NCI-H1436 (cell line): ENCODE measurements around the gene OR6N1.

Experiments used
- DNase-seq: peaks from one replicate; lab custom pipeline; 2025; lab: John Stamatoyannopoulos, UW

The OR6N1 gene, protein sequence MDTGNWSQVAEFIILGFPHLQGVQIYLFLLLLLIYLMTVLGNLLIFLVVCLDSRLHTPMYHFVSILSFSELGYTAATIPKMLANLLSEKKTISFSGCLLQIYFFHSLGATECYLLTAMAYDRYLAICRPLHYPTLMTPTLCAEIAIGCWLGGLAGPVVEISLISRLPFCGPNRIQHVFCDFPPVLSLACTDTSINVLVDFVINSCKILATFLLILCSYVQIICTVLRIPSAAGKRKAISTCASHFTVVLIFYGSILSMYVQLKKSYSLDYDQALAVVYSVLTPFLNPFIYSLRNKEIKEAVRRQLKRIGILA

DNA sequence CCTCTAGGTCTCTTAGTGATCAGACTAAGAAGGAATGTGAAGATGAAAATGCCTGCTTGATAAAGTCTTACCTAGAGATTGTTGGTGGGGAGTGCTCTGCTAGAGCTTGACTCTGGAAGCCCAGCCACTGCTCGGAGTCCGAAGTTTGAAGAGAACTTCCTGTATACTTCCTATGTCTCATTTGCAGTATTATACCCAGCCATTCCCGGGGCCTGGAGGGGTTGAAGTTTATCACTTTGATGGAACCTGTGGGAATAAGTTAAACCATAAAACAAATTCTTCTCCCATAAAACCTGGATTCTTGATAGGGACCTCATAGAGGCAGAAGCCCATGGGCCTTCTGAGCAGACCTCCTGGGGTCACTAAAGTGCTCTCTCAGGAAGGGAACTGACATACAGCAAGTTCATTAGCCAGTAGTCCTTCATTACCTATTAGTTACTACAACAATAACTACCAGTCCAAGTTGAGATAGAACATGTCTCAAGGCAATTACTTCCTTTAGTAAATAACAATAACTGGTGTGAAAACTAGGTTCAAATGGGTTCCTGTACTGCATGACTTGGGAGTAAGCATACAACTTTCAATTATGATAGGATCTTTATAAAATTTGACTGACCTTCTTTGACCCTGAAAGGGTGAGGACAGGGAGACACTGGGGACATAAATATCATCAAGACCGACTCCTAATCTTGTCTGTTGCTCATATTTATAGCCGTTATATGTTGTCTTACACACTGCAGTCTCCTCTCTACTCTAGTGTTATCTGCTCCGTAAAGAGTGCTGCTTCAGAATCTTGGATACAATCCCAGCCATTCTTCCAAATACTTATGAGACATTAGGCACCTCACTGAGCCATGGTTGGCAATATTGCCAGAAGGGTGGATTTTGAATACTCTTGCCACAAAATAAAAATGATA is at the start of gene OR6N1:
Gene OR6N1, minus strand, starts transcription at position 246 of the 917 bp plus-strand sequence. CDS start 5,513 bp downstream, outside the sequence.
- DNase-seq = no peak

DNA sequence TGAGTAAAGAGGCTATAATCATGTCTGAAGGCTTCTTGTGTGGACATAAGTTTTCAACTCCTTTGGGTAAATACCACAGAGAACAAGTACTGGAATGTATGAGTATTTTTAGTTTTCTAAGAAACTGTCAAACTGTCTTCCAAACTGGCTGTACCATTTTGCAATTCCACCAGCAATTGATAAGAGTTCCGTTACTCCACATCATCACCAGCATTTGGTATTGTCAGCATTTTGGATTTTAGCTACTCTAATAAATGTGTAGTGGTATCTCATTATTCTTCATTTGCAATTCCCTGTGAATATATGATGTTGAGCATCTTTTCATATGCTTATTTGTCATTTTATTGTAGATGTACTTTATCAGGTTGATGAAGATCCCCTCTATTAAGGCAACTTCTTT is 49.7 kb upstream of the OR6N1 start:
- no peak for DNase-seq

DNA sequence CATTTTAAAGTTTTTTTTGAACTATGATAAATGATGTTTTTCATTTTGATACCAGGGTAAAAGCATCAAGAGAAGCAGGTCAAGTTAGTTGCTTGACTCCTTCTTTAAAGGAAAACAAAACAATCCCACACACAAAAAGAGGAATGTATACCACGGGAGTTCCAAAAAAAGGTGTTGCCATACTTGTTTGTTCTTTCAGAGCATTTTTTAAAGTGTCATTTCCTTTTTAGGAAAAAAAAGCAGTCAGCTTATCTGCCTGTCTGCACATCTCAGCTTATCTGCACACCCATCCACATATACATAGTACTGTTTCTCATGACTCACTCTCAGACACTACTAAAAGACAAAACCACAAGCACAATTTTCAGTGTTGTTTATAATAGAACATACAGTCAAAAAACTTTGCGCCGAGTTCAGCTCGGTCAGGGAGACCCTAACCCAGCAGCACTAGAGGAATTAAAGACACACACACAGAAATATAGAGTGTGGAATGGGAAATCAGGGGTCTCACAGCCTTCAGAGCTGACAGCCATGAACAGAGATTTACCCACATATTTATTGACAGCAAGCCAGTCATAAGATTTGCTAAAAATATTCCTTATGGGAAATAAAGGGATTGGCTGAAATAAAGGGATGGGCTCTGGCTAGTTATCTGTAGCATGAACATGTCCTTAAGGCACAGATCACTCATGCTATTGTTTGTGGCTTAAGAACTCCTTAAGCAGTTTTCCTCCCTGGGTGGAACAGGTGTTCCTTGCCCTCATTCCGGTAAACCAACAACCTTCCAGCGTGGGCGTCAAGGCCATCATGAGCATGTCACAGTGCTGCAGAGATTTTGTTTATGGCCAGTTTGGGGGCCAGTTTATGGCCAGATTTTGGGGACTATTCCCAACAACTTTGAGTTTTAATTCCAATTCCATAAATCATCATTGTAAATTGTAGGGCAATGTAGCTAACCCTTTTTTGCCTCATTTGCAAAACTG is 47.8 kb upstream of the OR6N1 start:
- DNase-seq = no peak

DNA sequence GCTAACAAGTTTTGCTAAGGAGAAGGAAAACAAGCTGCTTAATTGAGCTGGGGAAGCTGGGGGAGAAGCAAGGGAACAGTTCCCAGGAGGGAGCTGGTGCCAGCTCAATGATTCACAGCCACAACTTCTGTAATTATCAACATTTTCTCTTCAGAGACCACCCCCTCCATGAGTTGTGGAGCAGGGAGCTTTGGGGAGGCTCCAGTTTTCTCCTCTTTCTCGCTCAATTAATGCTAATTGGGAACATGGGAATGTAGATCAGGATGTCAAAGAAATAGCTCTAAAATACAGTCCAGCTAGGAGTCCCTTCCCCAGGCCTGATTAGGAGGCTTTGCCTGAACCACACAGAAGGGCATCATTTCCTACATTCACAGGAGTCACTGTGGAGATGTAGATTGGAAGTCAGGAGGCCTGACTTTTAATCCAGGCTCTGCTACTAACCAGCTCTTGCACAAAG is 47.0 kb upstream of the OR6N1 start:
- DNase-seq = no peak

DNA sequence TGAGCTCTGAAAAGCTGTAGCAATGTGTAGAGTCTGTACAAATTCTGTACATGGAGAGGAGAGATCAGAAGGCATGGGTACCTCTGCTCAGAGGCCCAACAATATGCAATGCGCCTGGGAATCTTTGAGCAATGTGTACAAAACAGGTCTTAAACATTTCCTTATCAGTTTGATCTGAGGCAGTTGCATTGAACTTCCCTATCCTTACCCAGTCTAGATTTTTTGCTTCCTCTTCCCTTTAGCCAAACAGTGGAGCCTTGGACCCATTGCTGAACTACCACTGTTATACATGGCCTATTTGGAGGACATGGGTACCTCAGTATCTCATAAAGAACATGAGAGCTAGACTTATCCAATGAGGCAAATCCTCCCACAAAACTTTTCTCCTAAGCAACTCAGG is 46.6 kb upstream of the OR6N1 start:
- DNase-seq = no peak

DNA sequence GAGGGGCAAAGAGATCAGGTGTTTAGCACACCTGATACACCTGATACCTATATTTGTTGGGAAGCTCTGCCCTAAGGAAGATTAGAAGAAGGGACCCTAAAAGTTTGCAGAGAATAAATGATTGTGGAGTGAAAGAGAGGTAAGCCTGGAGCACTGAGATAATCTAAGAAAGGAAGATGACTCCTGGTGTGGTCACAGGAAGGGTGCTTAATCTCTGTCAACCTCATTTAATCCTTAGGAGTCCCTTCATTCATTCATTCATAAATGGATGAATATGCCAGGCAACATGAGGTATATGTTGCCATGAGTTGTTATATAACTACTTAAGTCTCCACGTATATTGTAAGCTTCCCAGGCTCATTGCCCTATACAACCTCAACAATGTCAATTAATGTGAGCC is 43.0 kb upstream of the OR6N1 start:
- no peak for DNase-seq

DNA sequence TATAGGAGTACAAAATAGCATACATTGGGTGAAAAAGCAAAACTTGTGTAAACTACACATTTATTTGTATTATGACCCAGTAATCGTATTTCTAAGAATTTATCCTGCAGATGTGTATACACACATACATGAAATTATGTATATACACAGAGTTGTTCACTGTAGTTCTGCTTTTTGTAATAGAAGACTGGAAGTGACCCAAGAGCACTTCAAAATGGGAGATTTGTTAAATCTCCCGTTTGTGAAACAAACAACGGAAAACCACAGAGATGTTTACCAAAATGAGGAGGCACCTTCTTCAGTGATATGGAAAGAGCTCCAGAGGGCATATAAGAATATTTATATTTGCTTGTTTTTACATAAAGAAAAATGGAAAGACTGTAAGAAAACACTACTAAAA is 41.2 kb upstream of the OR6N1 start:
- no peak for DNase-seq

DNA sequence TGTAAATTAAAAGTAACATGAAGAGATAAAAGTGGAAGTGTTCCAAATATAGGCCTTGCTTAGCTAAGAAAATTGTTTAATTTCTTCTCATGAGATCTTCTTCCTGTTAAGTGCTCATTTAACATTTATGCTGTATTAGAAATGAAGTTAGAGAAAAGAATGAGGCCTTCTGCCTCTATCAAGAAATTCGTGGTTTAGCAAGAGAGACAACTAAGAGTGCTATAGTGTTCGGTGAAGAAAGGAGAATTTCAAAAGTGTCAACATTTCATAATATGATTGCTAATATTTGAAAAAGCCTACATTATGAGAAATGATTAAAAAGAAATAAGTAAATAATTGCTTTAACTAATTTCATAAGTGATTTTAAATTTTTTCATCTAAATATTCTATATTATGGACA is 40.3 kb upstream of the OR6N1 start:
- no peak for DNase-seq

DNA sequence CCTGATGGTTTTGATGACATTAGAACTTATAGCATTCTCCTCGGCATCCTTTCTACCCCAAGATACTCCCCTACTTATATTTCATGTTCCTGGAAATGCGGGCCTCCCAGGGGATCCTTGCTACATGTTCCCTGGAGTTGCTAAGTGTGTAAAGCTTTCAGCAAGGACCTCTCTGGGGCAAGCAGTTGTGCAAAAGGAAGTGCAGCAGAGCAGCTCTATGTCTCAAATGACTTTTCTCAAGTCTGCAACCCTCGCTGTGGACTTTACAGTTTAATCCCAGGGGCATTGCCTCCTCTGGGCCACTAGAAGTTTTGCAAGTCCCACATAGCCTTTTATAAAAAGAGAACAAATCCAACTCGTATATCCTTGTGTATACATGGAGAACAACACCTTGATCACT is 38.3 kb upstream of the OR6N1 start:
- DNase-seq = no peak

DNA sequence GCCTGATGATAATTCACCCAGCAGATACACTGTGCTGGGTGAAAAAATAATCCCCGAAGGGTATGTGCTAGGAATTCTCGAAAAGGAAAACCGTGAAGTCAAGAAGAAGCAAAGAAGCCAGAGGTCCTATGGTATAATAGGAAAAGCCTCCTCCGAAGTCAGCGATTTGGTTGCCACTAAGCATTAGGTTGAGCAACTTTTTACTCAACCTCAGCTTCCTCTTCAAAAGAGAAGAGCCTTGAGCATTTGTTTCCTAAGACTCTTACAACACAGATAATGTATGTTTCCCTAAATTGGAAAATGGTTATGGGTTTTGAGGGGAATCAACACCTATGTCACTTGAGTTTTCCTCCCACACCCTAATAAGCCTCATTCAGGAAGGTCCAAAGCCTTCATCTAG is 37.9 kb upstream of the OR6N1 start:
- DNase-seq = no peak

DNA sequence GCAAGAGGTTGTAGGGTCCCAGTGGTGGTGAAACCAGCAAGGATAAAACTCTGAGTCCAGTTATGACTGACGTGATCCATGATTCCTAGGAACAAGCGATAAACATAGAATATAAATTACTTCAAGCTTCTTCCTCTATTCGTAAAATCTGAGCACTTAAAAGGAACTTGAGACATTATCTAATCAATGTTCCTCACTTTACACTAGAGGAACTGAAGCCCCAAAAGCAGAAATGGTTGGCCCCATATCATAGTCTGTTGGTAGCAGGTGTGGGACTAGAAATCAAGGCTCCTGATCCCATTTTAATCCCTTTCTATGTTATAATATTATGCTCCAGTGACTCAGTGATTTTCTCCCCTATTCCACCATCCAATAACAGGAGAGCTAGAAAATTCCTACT is 37.3 kb upstream of the OR6N1 start:
- no peak for DNase-seq

DNA sequence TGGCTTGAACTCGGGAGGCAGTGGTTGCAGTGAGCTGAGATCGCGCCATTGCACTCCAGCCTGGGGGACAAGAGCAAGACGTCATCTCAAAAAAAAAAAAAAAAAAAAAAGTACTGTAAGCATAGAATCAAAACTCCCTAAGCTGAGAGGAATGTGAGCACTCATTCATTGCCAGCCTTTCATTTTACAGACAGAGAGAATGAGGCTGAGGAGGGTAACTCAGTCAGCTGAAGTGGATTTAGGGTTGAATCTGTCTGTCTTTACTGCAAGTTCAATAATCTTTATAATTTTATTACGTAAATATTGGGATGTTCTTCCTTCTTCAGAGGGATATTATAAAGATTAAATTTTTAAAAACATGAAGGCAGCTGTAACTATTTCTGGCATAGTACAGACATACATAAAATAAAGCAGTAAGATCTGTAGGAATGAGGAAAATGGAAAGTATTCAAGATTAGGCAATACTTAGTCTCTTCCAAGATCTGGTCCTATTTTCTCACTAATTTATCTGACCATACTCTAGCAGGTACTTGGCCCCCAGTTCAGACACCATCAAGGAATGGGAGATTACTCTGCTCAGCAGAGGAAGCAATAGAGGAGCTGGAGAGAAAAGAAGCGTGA is 35.0 kb upstream of the OR6N1 start:
- DNase-seq = no peak

DNA sequence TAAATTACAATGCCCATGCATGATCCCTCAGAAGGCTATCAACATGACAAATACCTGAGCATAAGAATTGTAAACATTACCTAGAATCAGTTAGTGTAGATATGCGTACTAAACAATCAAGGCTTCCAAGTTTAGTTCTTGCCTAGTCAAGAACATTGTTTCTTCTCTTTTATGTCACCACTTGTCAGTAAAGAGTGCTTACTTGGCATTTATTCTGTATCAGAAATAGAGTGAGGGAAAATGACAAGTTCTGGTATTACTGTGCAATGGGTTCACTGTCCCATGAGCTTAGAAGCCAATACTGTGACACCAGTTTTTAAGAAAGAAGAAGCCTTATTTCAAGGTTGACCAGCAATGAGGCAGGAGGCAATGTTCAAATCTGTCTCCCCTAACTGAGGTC is 31.7 kb upstream of the OR6N1 start:
- no peak for DNase-seq

DNA sequence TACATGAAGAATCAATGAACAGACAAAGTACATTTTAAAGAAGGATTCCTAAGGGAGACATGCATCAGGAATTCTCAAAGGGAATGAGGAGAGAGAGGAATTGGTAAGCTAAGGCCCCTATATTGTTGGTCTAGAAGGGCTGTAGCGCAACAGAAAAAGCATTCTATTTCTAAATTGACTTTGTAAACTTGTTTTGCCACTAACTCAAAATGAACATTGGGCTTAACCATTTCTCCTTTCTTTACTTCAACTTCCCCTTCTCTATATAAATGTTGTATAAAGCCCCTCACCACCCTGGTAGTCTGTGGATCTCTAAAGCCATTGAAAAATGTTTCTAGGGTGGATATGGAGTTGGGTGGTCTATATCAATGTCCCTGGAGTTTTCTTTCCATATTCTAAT is 29.4 kb upstream of the OR6N1 start:
- DNase-seq = no peak

DNA sequence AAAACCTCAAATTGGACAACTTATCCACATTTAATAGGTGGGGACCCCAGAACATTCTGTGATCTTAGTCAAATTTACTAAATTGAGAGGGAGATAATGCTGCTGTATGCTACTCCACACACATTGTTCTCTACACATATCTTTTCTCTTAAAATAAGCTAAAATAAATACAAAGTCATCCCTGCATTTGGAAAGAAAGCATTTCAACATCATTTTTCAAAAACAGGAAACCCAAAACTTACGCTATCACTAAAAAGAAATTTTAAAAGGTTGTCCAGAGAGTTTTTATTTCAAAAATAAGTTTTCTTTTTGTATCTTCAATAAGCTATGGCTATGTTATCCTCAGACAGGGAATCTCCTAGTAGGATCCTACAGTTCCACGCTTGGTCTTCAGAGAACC is 28.5 kb upstream of the OR6N1 start:
- no peak for DNase-seq

DNA sequence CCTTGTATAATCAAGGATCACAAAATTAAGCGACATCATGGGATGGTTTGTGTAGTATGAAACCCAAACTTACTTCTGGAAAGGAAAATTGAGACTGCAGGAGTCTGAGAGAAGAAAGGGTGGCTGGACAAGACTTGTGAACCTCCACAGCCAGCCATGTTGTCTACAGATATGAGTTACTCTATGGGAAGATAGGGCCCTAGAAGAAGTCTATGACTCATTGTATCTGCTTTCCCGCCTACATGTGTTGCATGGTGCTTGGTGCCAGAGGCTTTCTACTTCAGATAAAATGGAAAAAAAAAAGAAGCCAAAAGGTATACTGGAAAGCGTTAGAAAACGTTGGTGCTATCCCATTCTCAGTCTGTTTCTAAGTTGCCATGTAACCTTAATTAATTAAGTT is 27.7 kb upstream of the OR6N1 start:
- no peak for DNase-seq

DNA sequence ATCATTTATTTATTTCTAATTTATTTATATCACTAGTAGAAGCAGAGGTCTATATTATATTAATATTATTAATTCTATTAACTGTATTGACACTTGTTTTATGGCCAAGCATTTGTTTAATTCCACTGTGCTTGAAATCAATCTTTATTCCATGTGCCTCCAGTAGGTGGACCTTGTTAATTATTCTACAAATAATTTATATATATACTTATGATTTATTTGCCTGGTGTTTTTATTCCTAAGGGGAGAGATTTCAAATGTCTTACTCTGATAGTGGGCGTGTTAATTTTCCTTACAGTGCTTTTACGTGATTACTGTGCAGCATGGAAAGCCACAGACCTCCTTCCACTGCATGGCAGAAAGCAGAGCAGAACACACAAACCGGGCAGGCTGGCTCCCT is 26.5 kb upstream of the OR6N1 start:
- DNase-seq = no peak

DNA sequence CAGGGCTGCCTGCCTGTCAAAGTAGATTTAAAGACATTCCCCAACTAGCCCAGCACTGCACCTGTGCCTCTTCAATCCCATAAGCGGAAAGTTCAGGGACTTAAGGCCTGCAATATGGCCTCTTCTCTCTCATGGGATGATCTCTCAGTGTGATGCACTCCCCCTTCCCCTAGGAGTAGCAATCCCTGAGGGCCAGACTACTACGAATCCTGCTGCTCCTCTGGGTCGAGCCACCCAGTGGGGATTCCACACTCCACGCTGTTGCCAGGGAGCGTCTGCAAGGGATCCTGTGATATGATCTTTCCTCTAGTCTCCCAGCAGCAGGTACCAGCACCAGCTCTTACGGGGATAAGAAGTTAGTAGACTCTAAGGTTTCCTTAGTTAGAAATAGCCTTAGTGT is 22.3 kb upstream of the OR6N1 start:
- DNase-seq = no peak

DNA sequence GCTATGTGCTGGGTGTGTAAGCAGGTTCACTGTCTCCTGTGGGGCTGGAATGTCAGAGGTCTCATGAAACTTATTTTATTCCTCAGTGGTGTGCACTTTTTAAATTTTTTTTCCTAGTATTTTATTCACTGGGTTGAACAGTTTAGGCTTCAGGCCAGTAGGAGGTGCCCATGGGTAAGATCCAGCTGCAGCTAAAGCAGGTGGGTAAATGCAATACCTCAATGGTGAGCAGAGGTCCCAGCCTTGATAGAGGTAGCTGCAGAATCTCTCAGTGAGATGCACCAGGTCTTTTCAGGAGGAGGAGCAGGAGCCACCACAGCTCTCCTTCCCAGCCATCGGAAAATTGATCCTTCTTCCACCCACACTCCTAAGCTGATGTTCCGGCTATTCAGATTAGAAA is 21.6 kb upstream of the OR6N1 start:
- no peak for DNase-seq

DNA sequence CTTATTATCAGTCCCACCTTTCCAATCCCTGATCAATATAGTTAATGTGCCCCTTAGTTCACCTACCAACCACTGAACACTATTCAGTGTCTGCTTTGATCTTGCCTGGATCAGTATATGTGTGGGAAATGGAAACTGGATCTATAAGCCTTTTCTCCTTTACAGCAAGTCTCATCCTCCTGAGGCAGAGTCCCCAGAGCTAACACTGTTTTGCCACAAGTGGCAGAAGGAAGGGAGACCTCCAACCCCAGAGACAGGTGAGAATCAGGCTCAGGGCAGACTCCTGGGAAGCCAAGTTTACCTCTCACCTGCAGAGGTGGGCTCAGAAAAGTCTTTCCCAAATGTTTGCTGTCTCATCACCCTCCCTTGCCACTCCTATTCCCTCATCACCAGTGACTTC is 9.1 kb upstream of the OR6N1 start, which contains the start of gene OR6N2:
Gene OR6N2, minus strand, starts transcription at position 101 of the 400 bp plus-strand sequence. CDS start 3,569 bp downstream, outside the sequence.
- DNase-seq = no peak

DNA sequence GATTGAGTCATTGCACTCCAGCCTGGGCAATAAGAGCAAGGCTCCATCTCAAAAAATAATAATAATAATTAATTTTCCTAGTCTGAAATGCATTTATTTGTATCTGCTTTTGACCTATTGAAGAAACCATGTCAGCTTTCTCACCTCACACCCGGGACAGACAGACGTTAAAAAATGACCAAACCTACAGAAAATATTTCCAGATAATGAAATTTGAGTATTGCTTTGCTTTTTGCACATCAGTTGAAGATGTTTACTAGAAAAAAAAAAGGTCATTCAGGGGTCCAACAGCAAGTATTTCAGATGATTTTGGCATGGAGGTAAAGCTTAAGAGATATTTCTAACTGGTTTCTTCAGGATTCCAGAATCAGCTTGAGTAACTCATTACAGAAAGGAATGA is 17.6 kb downstream of the OR6N1 start, which contains the start of gene OR6K6:
Gene OR6K6, plus strand, starts transcription at position 301 of the 400 bp plus-strand sequence. CDS start 168 bp downstream, outside the sequence.
- DNase-seq = no peak
